Transverse colon (tissue), 4 donors: ENCODE measurements around the gene PTBP1. TPM values are rescaled to one million over a fixed set of nuclear protein-coding genes. Genes with fewer than 3 reads are reported as not detected.

ENCODE experiments used
- DNase-seq: peaks from one replicate; pipeline ENCODE4 v3.0.0-alpha.2; 2019
- H3K27ac ChIP-seq, 4 donors: fragments of 200-600 bp; sonication (generic); 2 replicates each; pipeline ENCODE4 v1.5.1; 2016 to 2018; ENCODE audit warnings: inconsistent platforms in 4 of 4
- H3K27me3 ChIP-seq: fragments of 200-600 bp; sonication (generic); 2 replicates; pipeline ENCODE4 v1.5.1; 2017; ENCODE audit warnings: inconsistent platforms
- H3K36me3 ChIP-seq, 4 donors: fragments of 200-600 bp; sonication (generic); 2 replicates each; pipeline ENCODE4 v1.5.1; 2017 to 2019; ENCODE audit warnings: inconsistent platforms in 4 of 4
- H3K4me1 ChIP-seq, 4 donors: fragments of 200-600 bp; sonication (generic); 2 replicates each; pipeline ENCODE4 v1.5.1; 2017 to 2020; ENCODE audit warnings: inconsistent platforms in 4 of 4
- H3K4me3 ChIP-seq, 4 donors: fragments of 200-600 bp; sonication (generic); 1 replicate in 1 of 4; 2 replicates in 3 of 4; pipeline versions ENCODE4 v1.5.1 to v1.6.1; 2017 to 2019; ENCODE audit warnings: inconsistent platforms in 4 of 4
- H3K9me3 ChIP-seq, 2 donors: fragments of 200-600 bp; sonication (generic); 2 replicates each; pipeline ENCODE4 v1.5.1; 2017 to 2019; ENCODE audit warnings: inconsistent platforms in 2 of 2
- EP300 ChIP-seq: sonication (generic); formaldehyde crosslinking; IDR thresholded peaks from one replicate; pipeline ENCODE4 v1.6.1; 2017; ENCODE audit warnings: antibody characterized with exemption, low read depth
- POLR2A ChIP-seq: fragments of 450-650 bp; IDR thresholded peaks from one replicate; pipeline ENCODE4 v1.6.1; 2016; ENCODE audit warnings: antibody characterized with exemption, mild to moderate bottlenecking, moderate library complexity
- POLR2AphosphoS5 ChIP-seq, 3 donors: sonication (generic); formaldehyde crosslinking; IDR thresholded peaks; one replicate each; pipeline ENCODE4 v1.6.1; 2016; ENCODE audit warnings: antibody characterized with exemption in 3 of 3
- WGBS, 2 donors: methylation state at CpG; one replicate each; pipeline ENCODE4 v1.1.5; 2018; ENCODE audit warnings: low coverage in 1 of 2; 5-methylcytosine and 5-hydroxymethylcytosine counted together
- in situ Hi-C, 4 donors: fragments of 200-750 bp; cut with MboI; loops; one replicate each; pipeline versions ENCODE4 v1.15.0 to v1.15.1; 2017; ENCODE audit warnings: low sequenced_read_pairs in 3 of 4, low pct_ligation_motif_present in 1 of 4, low pct_unique_long_range_greater_than_20kb in 1 of 4
- intact Hi-C: fragments of 100-400 bp; cut with DNase I; formaldehyde crosslinking; loops from one replicate; pipeline ENCODE4 v1.15.1; 2023; ENCODE audit warnings: low total_unique reads
- small RNA-seq, 4 donors: library from RNA; depleted of rRNA; stranded (forward); fragments of <200 nt; gene quantifications; one replicate each; pipeline ENCODE3, GENCODE V24; 2016
- total RNA-seq, 4 donors: library from RNA; depleted of rRNA; stranded (reverse); fragments of >200 nt; gene quantifications; one replicate each; pipeline ENCODE4 v1.1.0, GENCODE V29; 2016
- TF ChIP-seq, protein P1 (sequence below), 5 experiments: fragments of 200-600 bp in 3 of 5; fragments of 450-650 bp in 2 of 5; sonication (generic) in 3 of 5; IDR thresholded peaks; 1 replicate in 2 of 5; 2 replicates in 3 of 5; pipeline ENCODE4 v1.5.1; 2016 to 2017; ENCODE audit warnings: antibody characterized with exemption in 5 of 5, inconsistent platforms in 3 of 5, mild to moderate bottlenecking in 2 of 5, moderate library complexity in 1 of 5

The PTBP1 gene
- total RNA-seq, 4 donors from 2014 or later, result 145 to 258 (median 194) TPM

DNA sequence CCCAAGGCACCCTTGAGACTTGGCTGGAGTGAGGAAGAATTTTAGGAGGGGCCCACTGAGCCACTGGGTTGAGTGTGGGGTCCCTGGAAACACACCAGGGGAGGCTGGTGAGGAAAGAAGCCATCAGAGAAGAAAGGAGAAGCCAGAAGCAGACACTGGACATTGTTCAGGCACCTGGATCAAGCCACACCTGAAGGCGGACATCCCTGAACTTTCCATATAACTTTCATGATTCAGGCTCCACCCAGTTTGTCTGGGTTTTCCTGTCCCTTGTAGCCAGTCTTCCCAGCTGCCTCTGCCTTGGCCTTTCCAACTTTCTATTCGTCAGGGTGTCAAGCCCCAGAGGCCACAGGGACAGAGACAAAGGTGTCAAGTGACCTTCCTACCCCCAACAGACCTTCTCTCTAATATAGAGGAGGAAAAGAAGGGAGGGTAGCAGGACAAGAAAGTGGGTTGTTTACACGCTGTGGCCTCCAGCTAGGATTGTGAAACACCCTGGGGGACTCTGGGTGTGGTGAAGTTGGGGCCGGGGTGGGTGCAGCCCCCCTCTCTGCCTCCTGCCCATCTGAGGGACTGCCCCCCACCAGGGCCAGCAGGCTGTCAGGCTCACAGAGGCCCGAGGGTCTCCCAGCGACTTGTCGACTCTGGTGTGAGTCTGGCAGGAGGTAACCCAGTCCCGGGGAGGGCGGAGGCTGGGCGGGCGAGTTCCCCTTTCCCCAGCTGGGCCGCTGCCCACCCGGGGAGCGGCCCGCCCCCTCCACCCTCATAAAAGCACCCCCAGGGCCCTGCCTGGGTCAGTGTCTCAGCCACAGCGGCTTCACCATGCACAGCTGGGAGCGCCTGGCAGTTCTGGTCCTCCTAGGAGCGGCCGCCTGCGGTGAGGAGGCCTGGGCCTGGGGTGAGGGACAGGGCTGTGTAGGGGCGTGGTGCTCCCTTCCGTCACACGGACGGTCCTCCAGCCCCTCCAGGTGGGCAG lies 61.9 kb downstream of the PTBP1 start, which contains the start of gene CFD:
CFD (plus strand) TSS at position 797 of the 976 bp plus-strand sequence; CDS start at position 823, 26 bp downstream.
- peak within 1 kb of the TSS in 3 of 4 donors; percentile 9 to 45 (median 39) for H3K4me3 ChIP-seq
- H3K9me3 ChIP-seq, result no peaks in the 10 kb centered on the region
- H3K36me3 ChIP-seq, result no peaks in the 10 kb centered on the region
- TF ChIP-seq POLR2A, result peak; percentile 70
- peak; percentile 48 to 78 (median 76) for TF ChIP-seq POLR2AphosphoS5 (IDR thresholded peaks at IDR 0.05)
- TF ChIP-seq, protein P1, sequence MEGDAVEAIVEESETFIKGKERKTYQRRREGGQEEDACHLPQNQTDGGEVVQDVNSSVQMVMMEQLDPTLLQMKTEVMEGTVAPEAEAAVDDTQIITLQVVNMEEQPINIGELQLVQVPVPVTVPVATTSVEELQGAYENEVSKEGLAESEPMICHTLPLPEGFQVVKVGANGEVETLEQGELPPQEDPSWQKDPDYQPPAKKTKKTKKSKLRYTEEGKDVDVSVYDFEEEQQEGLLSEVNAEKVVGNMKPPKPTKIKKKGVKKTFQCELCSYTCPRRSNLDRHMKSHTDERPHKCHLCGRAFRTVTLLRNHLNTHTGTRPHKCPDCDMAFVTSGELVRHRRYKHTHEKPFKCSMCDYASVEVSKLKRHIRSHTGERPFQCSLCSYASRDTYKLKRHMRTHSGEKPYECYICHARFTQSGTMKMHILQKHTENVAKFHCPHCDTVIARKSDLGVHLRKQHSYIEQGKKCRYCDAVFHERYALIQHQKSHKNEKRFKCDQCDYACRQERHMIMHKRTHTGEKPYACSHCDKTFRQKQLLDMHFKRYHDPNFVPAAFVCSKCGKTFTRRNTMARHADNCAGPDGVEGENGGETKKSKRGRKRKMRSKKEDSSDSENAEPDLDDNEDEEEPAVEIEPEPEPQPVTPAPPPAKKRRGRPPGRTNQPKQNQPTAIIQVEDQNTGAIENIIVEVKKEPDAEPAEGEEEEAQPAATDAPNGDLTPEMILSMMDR (IDR thresholded peaks at IDR 0.05), result no peak
- no peak for TF ChIP-seq EP300
- peaks cover 6 to 45% (median 40%) of the 10 kb centered on the region in 4 donors for H3K4me1 ChIP-seq
- H3K27ac ChIP-seq, result peak within 1 kb of the TSS; percentile 62 to 75 (median 70)
- 14% methylated on average over 24 of the region's 24 CpGs; no CpG with 5 or more reads in 1 of the 2 donors for WGBS, 2 donors
- peak; percentile 62 for DNase-seq
- peaks cover 39% of the 10 kb centered on the region for H3K27me3 ChIP-seq
- intact Hi-C loops, result loop anchor here (5.0 kb wide), 1 partner anchor 123 kb away; the partner anchor contains the start of gene WDR18
- in situ Hi-C loops, result loop anchor here in 3 of 4 donors (5.0 to 25.0 kb wide), 6 partner anchors 63 to 128 kb away; partner anchors contain the start of genes WDR18 (in 2 of the 3) and ARID3A (in 1 of the 3)

DNA sequence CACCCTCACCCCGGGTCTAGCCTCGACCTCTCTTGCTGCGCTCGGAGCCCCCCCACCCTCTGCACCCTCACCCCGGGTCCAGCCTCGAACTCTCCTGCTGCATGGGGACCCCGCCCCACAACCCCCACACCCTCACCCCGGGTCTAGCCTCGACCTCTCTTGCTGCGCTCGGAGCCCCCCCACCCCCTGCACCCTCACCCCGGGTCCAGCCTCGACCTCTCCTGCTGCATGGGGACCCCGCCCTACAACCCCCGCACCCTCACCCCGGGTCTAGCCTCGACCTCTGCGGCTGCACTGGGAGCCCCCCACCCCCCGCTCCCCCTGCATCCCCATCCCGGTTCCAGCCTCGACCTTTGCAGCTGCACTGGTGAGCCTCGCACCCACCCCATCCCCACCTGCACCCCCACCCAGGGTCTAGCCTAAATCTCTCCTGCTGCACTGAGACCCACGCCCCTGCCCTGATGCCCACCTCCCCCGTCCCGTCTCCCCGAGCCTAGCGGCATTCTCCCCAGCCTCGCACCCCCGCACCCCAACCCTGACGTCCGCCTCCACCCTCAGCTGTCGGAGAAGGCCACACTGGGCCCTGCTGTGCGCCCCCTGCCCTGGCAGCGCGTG lies 64.0 kb downstream of the PTBP1 start:
- in situ Hi-C loops (loop anchor here in 1 of 4 donors (25.0 kb wide), 1 partner anchor 126 kb away; the partner anchor contains the start of gene WDR18), intact Hi-C loops (loop anchor here (5.0 kb wide), 1 partner anchor 56 kb away; the partner anchor contains the start of gene KISS1R)
- DNase-seq, result no peak
- TF ChIP-seq, protein P1 (IDR thresholded peaks at IDR 0.05), result no peak
- TF ChIP-seq EP300, result no peak
- TF ChIP-seq POLR2A, result no peak
- TF ChIP-seq POLR2AphosphoS5 (IDR thresholded peaks at IDR 0.05), result no peak
- peaks cover 37% of the 10 kb centered on the region for H3K27me3 ChIP-seq
- H3K36me3 ChIP-seq, result no peaks in the 10 kb centered on the region
- peak overlapping the region in 2 of 4 donors; percentile 20 to 62 for H3K27ac ChIP-seq
- 51% methylated on average over 22 of the region's 35 CpGs; no CpG with 5 or more reads in 1 of the 2 donors for WGBS, 2 donors
- peaks cover 6 to 46% (median 41%) of the 10 kb centered on the region in 4 donors for H3K4me1 ChIP-seq
- no peaks in the 10 kb centered on the region for H3K9me3 ChIP-seq
- peak overlapping the region in 2 of 4 donors; percentile 39 to 45 for H3K4me3 ChIP-seq

Small RNA genes within 50 kb of the gene (small RNA-seq; reads per million reads assigned to genes)
- gene MIR3187, result 0 reads per million in 4 donors

Other genes with a start within 250 kb of the PTBP1 start
- 1,000 to 10,000 TPM in 3 of 4 donors, 100 to 1,000 TPM in 1; 909 to 2,228 (median 1,224) TPM for gene BSG, start 224.9 kb upstream of the PTBP1 start, total RNA-seq
- gene HCN2, start 207.6 kb upstream of the PTBP1 start, total RNA-seq, result under 1 TPM in 3 of 4 donors, not detected in 1; 0.14 to 1.00 (median 0.64) TPM
- 100 to 1,000 TPM in 1 of 4 donors, 10 to 100 TPM in 3; 45.9 to 114 (median 63.9) TPM for gene POLRMT, start 163.9 kb upstream of the PTBP1 start, total RNA-seq
- not detected for gene FGF22, start 157.6 kb upstream of the PTBP1 start, total RNA-seq
- 100 to 1,000 TPM in 2 of 4 donors, 10 to 100 TPM in 2; 88.6 to 148 (median 102) TPM for gene RNF126, start 134.2 kb upstream of the PTBP1 start, total RNA-seq
- gene FSTL3, start 121.1 kb upstream of the PTBP1 start, total RNA-seq, result 10 to 100 TPM; 14.1 to 37.9 (median 31.2) TPM
- gene PRSS57, start 102.0 kb upstream of the PTBP1 start, total RNA-seq, result not detected
- gene PALM, start 88.5 kb upstream of the PTBP1 start, total RNA-seq, result 10 to 100 TPM; 14.1 to 99.3 (median 29.8) TPM
- gene MISP, start 46.3 kb upstream of the PTBP1 start, total RNA-seq, result 100 to 1,000 TPM; 197 to 501 (median 402) TPM
- not detected for gene PLPPR3, start 24.5 kb downstream of the PTBP1 start, total RNA-seq
- gene AZU1, start 30.4 kb downstream of the PTBP1 start, total RNA-seq, result not detected
- not detected for gene PRTN3, start 43.5 kb downstream of the PTBP1 start, total RNA-seq
- gene ELANE, start 54.9 kb downstream of the PTBP1 start, total RNA-seq, result 1 to 10 TPM in 1 of 4 donors, under 1 TPM in 1, not detected in 2; 0.79 to 2.2 TPM
- gene CFD, start 62.2 kb downstream of the PTBP1 start, total RNA-seq, result 100 to 1,000 TPM; 147 to 368 (median 208) TPM
- 100 to 1,000 TPM in 1 of 4 donors, 10 to 100 TPM in 3; 58.1 to 158 (median 78.4) TPM for gene MED16, start 95.7 kb downstream of the PTBP1 start, total RNA-seq
- not detected for gene RNU6-9, start 96.0 kb downstream of the PTBP1 start, total RNA-seq
- 10 to 100 TPM; 43.8 to 49.4 (median 46.7) TPM for gene R3HDM4, start 115.8 kb downstream of the PTBP1 start, total RNA-seq
- not detected for gene KISS1R, start 119.9 kb downstream of the PTBP1 start, total RNA-seq
- 1 to 10 TPM; 2.2 to 8.7 (median 4.3) TPM for gene ARID3A, start 128.6 kb downstream of the PTBP1 start, total RNA-seq
- 10 to 100 TPM; 23.1 to 47.4 (median 39.0) TPM for gene WDR18, start 186.9 kb downstream of the PTBP1 start, total RNA-seq
- 1 to 10 TPM in 1 of 4 donors, not detected in 3; 1.6 TPM for gene GRIN3B, start 203.0 kb downstream of the PTBP1 start, total RNA-seq
- 100 to 1,000 TPM; 226 to 676 (median 303) TPM for gene TMEM259, start 223.7 kb downstream of the PTBP1 start, total RNA-seq
- not detected for gene RNU6-2, start 224.1 kb downstream of the PTBP1 start, total RNA-seq
- gene CNN2, start 229.2 kb downstream of the PTBP1 start, total RNA-seq, result 10 to 100 TPM; 39.2 to 57.6 (median 48.2) TPM
- gene ABCA7, start 242.7 kb downstream of the PTBP1 start, total RNA-seq, result 100 to 1,000 TPM in 1 of 4 donors, 10 to 100 TPM in 3; 47.1 to 128 (median 82.0) TPM